ENCODE measurements around the gene GNAL.

GNAL gene

GRCh38 chr18:11799066-11799465, 110.0 kb downstream of the GNAL start:
- no peak overlapping the region for H3K27ac ChIP-seq (ENCODE audit: low read depth, low read length)
- H3K9me2 ChIP-seq (replicated peaks; ENCODE audit: control insufficient read depth, low read length), result no peaks in the 10 kb centered on the region
- no peaks in the 10 kb centered on the region for H3K79me2 ChIP-seq (ENCODE audit: control insufficient read depth, low read length)
- no peaks in the 10 kb centered on the region for H3K9me3 ChIP-seq (ENCODE audit: control insufficient read depth, insufficient read depth, low read length)
- H3K4me2 ChIP-seq (ENCODE audit: low read length), result no peak overlapping the region
- TF ChIP-seq CTCF (IDR thresholded peaks at IDR 0.05; ENCODE audit: low read depth, low read length, poor library complexity, severe bottlenecking), result no peak
- no peak for TF ChIP-seq EZH2phosphoT487 (IDR thresholded peaks at IDR 0.05; ENCODE audit: borderline replicate concordance, low read length)
- H3F3A ChIP-seq (ENCODE audit: control insufficient read depth, insufficient read depth), result no peaks in the 10 kb centered on the region
- H3K27me3 ChIP-seq (ENCODE audit: control insufficient read depth, low read length), result no peaks in the 10 kb centered on the region
- no peaks in the 10 kb centered on the region for H4K20me1 ChIP-seq (ENCODE audit: control insufficient read depth, insufficient read depth, low read depth, low read length)
- no peak overlapping the region for H3K4me3 ChIP-seq (ENCODE audit: low read length)
- H3K36me3 ChIP-seq (ENCODE audit: control insufficient read depth, low read length), result no peaks in the 10 kb centered on the region
- H3K4me1 ChIP-seq (ENCODE audit: control insufficient read depth, low read length), result no peaks in the 10 kb centered on the region

- no peaks in the 10 kb centered on the region for H3K36me3 ChIP-seq (ENCODE audit: control insufficient read depth, low read length)
- H3K27ac ChIP-seq (ENCODE audit: low read depth, low read length), result no peak overlapping the region
- no peak for TF ChIP-seq EZH2phosphoT487 (IDR thresholded peaks at IDR 0.05; ENCODE audit: borderline replicate concordance, low read length)
- no peak for TF ChIP-seq CTCF (IDR thresholded peaks at IDR 0.05; ENCODE audit: low read depth, low read length, poor library complexity, severe bottlenecking)
- H3K9me2 ChIP-seq (replicated peaks; ENCODE audit: control insufficient read depth, low read length), result no peaks in the 10 kb centered on the region
- H3K27me3 ChIP-seq (ENCODE audit: control insufficient read depth, low read length), result no peaks in the 10 kb centered on the region
- H4K20me1 ChIP-seq (ENCODE audit: control insufficient read depth, insufficient read depth, low read depth, low read length), result no peaks in the 10 kb centered on the region
- H3K9me3 ChIP-seq (ENCODE audit: control insufficient read depth, insufficient read depth, low read length), result no peaks in the 10 kb centered on the region
- H3K4me1 ChIP-seq (ENCODE audit: control insufficient read depth, low read length), result no peaks in the 10 kb centered on the region
- no peak overlapping the region for H3K4me3 ChIP-seq (ENCODE audit: low read length)
- H3K4me2 ChIP-seq (ENCODE audit: low read length), result no peak overlapping the region
- no peaks in the 10 kb centered on the region for H3K79me2 ChIP-seq (ENCODE audit: control insufficient read depth, low read length)
- H3F3A ChIP-seq (ENCODE audit: control insufficient read depth, insufficient read depth), result no peaks in the 10 kb centered on the region
Observed at GRCh38 chr18:11800566-11801334, 111.7 kb downstream of the GNAL start.

- Histone ChIP-seq H3K79me2 (ENCODE audit: control insufficient read depth, low read length) (no peaks in the 10 kb centered on the region), H3F3A (ENCODE audit: control insufficient read depth, insufficient read depth) (no peaks in the 10 kb centered on the region), H3K9me3 (ENCODE audit: control insufficient read depth, insufficient read depth, low read length) (no peaks in the 10 kb centered on the region), H4K20me1 (ENCODE audit: control insufficient read depth, insufficient read depth, low read depth, low read length) (no peaks in the 10 kb centered on the region), H3K9me2 (replicated peaks; ENCODE audit: control insufficient read depth, low read length) (no peaks in the 10 kb centered on the region), H3K36me3 (ENCODE audit: control insufficient read depth, low read length) (no peaks in the 10 kb centered on the region), H3K4me1 (ENCODE audit: control insufficient read depth, low read length) (no peaks in the 10 kb centered on the region), H3K27me3 (ENCODE audit: control insufficient read depth, low read length) (no peaks in the 10 kb centered on the region), H3K27ac (ENCODE audit: low read depth, low read length) (no peak overlapping the region), H3K4me2 (ENCODE audit: low read length) (no peak overlapping the region), H3K4me3 (ENCODE audit: low read length) (no peak overlapping the region)
- TF ChIP-seq EZH2phosphoT487 (IDR thresholded peaks at IDR 0.05; ENCODE audit: borderline replicate concordance, low read length) (no peak), CTCF (IDR thresholded peaks at IDR 0.05; ENCODE audit: low read depth, low read length, poor library complexity, severe bottlenecking) (no peak)
Observed at GRCh38 chr18:11801573-11801972, 112.5 kb downstream of the GNAL start.

Measured in DOHH2 (cell line).